HG03571 (cell line): Measurements from ENCODE around the gene PTPRG.

Experiments used
- ATAC-seq: cut with Tn5 transposase; IDR thresholded peaks from one replicate; pipeline ENCODE4 v1.9.1; 2021; ENCODE audit not compliant: unreplicated experiment

PTPRG gene

GRCh38 chr3:61914276-61914675, 352.9 kb downstream of the PTPRG start:
- no peak for ATAC-seq

GRCh38 chr3:61915296-61915695, 353.9 kb downstream of the PTPRG start:
- ATAC-seq = no peak

- no peak for ATAC-seq
Observed at GRCh38 chr3:61919371-61919770, 358.0 kb downstream of the PTPRG start.

- ATAC-seq = no peak
Observed at GRCh38 chr3:61922118-61922517, 360.7 kb downstream of the PTPRG start.

- no peak for ATAC-seq
Observed at GRCh38 chr3:61924090-61924735, 362.8 kb downstream of the PTPRG start.

- no peak for ATAC-seq
Observed at GRCh38 chr3:61924991-61925390, 363.6 kb downstream of the PTPRG start.

- ATAC-seq = no peak
Observed at GRCh38 chr3:61925721-61926120, 364.4 kb downstream of the PTPRG start.

- no peak for ATAC-seq
Observed at GRCh38 chr3:61926923-61927322, 365.6 kb downstream of the PTPRG start.

- ATAC-seq = no peak
Observed at GRCh38 chr3:61927332-61927731, 366.0 kb downstream of the PTPRG start.

- ATAC-seq = no peak
Observed at GRCh38 chr3:61928039-61928438, 366.7 kb downstream of the PTPRG start.

- ATAC-seq = no peak
Observed at GRCh38 chr3:61928776-61929314, 367.5 kb downstream of the PTPRG start.

- no peak for ATAC-seq
Observed at GRCh38 chr3:61929617-61930016, 368.2 kb downstream of the PTPRG start.

- no peak for ATAC-seq
Observed at GRCh38 chr3:61932499-61932898, 371.1 kb downstream of the PTPRG start.

- ATAC-seq = no peak
Observed at GRCh38 chr3:61933798-61934504, 372.6 kb downstream of the PTPRG start.

- ATAC-seq = no peak
Observed at GRCh38 chr3:61934505-61934871, 373.1 kb downstream of the PTPRG start.

GRCh38 chr3:61935814-61936213, 374.4 kb downstream of the PTPRG start:
- ATAC-seq = no peak

GRCh38 chr3:61936344-61936937, 375.1 kb downstream of the PTPRG start:
- no peak for ATAC-seq

- ATAC-seq = no peak
Observed at GRCh38 chr3:61937477-61937876, 376.1 kb downstream of the PTPRG start.

GRCh38 chr3:61938878-61939549, 377.6 kb downstream of the PTPRG start:
- ATAC-seq = no peak

GRCh38 chr3:61940236-61940635, 378.9 kb downstream of the PTPRG start:
- no peak for ATAC-seq

GRCh38 chr3:61943975-61944374, 382.6 kb downstream of the PTPRG start:
- ATAC-seq = no peak

GRCh38 chr3:61944726-61945125, 383.4 kb downstream of the PTPRG start:
- ATAC-seq = no peak
